SW 1271 (cell line): ENCODE results near the gene CCNL2.
A peak's percentile ranks its signal among the peaks of the same experiment; 100 is the strongest.
"Not testable (repeated sequence)": the region's sequence is repeated elsewhere in the genome, so short reads cannot be mapped to it uniquely, and the experiment has no call there.

ENCODE experiments used
- DNase-seq, 2 experiments: peaks; one replicate each; lab custom pipeline; 2025; lab: John Stamatoyannopoulos, UW

The CCNL2 gene

DNA sequence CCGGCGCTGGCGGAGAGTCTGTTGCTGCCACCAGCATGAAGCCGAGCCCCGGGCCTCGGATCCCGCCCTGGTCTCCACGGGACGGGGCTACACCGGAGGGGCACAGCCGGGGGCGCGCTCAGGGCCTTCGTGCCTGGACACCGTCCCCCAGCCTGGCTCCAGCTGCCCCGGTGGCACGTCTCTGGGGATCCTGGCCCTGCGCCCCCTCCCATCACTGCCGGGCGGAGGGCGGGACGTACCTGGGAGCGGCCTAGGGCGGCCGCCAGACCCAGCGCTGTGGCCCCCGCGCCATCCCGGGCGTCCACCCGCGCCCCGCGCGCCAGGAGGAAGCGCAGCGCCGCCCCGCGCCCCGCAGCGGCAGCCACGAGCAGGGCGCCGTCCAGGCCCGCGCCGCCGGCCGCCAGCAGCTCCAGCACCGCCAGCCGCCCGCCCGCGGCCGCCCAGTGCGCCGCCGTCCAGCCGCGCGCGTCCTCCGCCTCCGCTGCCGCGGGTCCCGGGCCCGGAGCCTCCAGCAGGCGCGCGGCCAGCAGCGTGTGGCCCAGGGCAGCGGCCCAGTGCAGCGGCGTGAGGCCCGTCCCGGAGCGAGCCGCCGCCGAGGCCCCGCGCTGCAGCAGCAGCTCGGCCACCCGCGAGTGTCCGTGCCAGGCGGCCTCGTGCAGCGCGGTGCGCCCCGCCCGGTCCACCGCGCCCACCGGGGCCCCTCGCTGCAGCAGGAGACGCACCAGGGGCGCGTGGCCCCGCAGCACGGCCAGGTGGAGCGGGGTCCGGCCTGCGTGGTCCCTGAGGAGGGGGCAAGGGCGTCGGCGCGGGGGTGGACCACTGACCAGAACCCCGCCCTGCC is 20.9 kb upstream of the CCNL2 start:
- no peak for DNase-seq

DNA sequence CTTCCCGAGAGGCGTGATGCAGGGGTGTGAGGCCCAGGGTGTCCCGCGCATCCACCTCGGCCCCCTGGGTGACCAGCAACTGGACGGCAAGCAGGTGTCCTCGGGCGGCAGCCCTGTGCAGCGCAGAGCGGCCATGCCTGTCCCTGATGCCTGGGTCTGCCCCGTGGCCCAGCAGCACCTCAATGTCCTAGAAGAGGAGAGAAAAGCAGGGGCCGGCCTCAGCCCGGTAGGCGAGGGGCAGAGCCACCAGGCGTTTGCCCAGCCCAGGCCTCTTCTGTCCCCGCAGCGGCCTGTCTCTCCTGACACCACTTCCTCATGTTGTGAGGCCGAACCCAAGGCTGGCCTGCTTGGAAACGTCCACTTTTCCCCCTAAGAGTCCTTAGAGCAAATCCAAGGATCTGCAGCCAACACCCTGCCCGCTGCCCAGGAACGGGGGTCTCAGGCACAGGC is 20.3 kb upstream of the CCNL2 start:
- DNase-seq: no peak

DNA sequence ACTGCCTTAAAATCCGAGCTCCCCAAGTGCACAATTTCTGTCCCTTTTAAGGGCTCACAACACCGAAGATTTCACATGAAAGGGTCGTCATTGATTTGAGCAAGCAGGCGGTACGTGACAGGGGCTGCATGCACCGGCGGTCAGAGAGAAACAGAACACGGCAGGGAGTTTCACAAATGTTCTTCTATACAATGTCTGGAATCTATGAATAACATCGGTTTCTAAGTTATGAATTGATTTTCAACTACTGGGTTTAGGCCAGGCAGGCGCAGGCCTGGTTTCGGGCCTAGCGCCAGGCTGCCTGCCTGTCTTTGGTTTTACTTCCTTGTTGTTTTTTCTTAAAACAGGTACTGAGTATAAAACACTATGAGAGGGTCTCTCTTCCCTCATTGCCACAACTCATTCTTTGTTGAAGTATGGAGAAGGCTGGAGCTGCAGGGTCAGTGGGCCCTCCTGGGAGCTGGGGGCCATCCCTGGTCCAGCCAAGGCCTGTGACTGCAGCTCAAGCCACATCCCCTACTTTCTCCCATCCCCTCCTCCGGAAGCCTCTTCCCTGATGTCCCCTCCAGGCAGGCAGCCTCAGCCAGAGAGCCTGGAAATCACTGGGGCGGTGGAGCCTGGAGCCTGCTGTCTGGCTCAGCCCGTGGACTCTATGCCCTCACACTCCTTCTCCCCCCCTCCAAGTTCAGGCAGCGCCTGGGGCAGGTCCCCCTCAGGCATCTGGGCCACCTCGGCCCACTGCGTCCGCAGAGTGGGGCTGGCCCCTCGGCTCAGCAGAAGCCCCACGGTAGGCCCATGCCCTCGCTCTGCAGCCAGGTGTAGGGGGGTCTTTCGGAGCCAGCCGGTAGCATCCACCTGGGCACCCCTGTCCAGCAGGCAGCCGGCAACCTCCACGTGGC is 19.6 kb upstream of the CCNL2 start:
- no peak for DNase-seq

DNA sequence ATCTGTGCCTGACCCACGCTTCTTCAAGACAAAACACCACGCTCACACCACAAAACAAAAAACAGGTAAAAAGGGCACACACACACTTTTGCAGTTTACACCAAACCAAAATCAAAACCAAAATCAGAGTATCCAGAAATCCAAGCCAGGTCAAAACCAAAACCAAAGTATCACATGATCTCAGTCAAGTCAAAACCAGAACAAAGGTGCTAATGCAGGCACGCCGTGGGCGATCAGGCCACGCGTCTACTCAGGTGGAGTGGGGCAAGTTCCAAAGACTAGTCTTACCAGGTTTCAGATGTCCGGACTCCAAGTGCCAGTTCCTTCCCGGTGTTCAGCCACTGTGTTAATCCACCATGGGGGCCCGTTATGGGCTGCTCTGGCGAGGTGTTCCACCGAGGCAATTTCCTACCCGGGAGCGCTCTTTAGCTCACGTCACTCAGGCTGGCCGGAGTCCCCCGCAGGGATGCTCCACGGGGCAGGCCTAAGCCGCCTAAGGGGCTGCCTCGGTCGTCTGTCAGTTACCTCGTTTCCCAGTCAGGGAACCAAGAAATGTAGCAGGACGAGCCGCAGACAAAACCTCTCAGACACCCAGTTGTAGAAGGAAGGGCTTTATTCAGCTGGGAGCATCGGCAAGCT is 18.8 kb upstream of the CCNL2 start:
- DNase-seq: not testable (repeated sequence)

DNA sequence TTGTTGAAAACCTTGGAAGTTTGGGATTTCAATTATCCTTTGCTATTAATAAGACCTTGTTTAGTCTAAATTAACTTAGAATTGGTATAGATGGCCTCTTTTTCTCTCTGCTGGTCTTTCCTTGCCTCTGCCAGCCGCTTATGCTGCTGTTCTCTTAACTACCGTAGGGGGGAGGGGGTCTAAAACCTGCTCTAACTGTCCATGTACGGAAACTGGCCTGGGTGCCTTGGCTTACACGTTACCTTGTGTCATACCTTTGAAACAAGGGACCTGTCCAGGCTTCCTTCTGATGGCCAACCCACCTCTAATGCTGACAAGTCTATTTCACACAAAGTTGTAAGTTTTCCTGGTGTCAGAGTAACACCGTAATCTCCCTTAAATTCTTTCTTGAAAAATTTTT is 18.3 kb upstream of the CCNL2 start:
- not testable (repeated sequence) for DNase-seq

DNA sequence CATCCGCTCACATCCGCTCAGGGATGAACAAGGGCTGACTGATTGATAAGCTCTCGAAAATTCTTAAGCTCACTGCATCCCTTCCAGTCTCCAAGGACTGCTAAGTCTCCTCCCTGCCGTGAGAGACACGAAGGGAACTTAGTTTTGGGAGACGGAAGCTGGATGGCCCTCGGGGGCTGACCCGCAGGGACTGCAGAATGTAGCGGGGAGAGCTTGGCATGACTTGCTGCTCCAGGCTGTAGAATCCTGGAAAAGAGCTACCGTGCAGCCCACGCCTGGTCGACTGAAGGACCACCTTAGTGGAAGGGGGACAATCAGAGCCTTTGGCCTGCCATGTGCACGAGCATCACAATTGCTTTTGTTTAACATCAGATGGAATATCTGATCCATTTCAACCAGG is 16.6 kb upstream of the CCNL2 start:
- no peak for DNase-seq

DNA sequence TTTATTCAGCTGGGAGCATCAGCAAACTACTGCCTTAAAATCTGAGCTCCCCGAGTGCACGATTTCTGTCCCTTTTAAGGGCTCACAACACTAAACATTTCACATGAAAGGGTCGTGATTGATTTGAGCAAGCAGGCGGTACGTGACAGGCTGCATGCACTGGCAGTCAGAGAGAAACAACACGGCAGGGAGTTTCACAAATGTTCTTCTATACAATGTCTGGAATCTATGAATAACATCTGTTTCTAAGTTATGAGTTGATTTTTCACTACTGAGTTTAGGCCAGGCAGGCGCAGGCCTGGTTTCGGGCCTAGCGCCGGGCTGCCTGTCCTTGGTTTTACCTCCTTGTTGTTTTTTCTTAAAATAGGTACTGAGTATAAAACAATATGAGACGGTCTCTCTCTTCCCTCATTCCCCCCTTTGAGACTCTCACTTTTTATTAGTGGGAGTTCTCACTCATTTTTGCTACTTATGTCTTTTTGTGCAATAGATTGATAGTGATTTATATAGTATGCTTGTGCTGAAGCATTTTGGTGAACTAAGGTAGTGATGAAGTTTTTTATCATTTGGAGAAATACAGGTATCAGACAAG is 13.3 kb upstream of the CCNL2 start:
- not testable (repeated sequence) for DNase-seq

DNA sequence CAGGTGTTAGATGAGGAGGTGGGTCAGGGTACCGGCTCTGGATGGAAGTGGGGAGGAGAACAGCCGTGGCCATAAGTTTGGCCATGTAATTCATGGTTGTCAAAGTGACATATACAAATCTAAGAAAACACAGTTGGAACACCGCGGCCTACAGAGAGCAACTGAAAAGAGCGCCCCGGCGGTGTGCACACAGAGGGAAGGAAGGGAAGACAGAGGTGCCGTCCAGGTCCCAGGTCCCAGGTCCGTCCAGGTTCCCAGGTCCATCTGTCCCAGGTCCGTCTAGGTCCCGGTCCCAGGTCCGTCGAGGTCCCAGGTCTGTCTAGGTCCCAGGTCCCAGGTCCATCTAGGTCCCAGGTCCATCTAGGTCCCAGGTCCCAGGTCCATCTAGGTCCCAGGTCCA is 12.5 kb upstream of the CCNL2 start:
- no peak for DNase-seq

DNA sequence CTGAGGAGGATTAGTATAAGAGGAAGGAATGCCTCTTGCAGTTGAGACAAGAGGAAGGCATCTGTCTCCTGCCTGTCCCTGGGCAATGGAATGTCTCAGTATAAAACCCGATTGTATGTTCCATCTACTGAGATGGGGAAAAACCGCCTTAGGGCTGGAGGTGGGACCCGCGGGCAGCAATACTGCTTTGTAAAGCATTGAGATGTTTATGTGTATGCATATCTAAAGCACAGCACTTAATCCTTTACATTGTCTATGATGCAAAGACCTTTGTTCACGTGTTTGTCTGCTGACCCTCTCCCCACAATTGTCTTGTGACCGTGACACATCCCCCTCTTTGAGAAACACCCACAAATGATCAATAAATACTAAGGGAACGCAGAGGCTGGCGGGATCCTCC is 11.1 kb upstream of the CCNL2 start:
- not testable (repeated sequence) for DNase-seq

DNA sequence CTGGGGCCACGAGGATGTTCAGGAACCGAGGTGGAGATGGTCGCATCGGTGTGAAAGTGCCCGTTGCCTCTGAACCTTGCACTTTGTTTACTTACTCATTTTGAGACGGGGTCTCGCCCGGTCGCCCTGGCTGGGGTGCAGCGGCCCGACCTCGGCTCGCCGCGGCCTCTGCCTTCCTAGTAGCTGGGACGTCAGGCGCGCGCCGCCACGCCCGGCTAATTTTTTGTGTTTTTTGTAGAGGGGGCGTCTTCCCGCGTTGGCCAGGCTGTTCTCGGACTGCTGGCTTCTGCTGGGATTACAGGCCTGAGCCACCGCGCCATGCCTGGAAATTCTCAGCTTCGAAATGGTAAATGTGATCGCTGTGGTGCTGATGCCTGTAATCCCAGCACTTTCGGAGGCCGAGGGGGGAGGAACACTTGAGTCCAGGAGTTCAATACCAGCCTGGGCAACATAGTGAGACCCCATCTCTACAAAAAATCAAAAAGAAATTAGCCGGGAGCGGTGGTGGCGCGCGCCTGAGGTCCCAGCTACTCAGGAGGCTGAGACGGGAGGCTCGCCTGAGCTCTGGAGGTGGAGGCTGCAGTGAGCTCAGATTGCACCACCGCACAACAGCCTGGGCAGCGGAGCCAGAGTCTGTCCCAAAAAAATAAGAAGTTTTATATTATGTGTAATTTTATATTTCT is 8.6 kb upstream of the CCNL2 start:
- peak in 1 of 2 experiments; percentile 17 for DNase-seq

DNA sequence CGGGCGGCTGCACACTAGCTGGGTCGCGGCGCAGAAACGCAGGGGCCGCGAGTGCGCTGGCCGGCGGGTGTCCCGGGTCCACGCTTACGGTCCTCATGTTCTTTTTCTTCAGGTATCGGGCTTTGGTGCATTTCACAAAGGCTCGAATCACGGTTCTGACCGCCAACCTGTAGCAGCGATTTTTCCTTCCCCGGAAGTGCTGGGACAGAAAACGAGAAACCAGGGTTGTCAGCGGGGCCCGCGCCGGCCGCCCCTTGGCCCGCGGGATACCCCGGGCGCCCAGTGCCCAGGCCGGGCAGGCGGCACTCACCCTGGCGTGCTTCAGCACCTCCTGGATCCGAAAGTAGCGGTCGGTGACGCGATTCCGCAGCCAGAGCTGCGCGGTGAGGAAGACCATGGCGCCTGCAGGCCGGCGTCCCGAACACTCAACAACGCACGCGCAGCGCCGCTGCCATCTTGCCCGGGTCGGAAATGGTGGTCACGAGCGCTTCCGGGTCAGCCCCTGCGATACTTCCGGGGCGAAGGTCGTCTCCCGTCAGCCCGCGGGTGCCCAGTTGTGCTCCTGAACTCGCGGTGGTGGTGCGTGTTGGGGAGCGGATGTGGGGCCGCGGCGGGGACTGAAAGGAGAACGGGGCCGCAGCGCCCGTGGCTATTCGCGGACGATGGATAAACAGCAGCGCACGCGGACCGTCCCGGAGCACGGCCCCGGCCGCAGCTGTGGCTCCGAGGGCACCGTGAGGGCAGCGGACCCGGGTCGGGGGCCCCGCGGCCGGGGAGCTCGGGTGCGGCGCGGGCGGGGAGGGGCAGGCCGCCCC is 7.9 kb upstream of the CCNL2 start, which contains the start of gene MRPL20:
Gene MRPL20 (minus strand): TSS at position 473 of the 815 bp plus-strand sequence. CDS start 76 bp downstream, at position 397.
- peak; percentile 63 to 85 for DNase-seq

DNA sequence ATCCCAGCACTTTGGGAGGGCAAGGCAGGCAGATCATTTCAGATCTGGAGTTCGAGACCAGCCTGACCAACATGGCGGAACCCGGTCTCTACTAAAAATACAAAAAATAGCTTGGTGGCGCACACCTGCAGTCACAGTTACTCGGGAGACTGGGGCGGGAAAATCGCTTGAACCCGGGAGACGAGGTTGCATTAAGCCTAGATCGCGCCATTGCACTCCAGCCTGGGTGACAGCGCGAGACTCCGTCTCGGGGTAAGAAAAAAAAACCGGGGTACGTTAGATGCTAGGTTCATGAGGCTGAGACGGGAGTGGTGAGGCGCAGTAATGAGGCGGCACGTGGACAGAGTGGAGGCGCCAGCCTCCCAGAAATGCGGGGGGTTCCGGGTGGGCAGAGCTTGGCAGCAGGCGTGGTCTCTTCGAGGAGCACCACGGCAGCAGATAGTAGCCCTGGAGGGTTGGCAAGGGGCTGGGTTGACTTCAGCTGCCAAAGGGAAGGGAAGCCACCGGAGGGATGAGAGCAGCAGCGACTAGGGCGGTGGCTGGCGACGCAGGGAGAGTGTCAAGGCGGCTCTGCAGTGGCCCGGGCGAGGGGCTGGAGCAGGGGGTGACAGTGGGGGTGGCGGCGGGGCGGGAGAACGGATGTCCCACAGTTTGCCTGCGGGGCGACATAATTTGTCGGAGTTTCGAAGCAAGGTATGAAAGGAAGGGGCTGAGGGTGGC is 7.1 kb upstream of the CCNL2 start:
- DNase-seq: no peak

DNA sequence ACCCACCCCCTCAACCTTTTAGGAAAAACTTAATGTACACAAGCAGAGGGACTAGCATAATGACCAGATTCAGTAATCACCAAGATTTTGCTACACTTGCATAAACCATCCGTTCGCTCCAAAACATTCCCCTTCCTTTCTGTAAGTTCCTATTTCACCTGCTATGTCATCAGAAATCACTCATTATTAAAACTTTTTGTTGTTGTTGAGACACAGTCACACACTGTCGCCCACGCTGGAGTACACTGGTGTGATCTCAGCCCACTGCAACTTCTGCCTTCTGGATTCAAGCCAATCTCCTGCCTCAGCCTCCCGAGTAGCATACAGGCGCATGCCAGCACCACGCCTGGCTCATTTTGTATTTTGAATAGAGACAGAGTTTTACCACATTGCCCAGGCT is 4.5 kb upstream of the CCNL2 start:
- no peak for DNase-seq

DNA sequence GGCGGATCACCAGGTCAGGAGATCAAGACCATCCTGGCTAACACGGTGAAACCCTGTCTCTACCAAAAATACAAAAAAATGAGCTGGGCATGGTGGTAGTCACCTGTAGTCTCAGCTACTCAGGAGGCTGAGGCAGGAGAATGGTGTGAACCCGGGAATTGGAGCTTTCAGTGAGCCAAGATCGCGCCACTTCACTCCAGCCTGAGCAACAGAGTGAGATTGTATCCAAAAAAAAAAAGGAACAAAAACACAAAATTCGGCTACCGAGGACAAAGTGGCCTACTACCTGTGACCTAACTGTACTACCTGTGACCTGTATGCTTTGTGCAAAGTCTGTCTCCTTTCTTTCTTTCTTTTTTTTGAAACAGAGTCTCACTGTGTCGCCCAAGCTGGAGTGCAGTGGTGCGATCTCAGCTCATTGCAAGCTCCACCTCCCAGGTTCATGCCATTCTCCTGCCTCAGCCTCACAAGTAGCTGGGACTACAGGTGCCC is 3.8 kb upstream of the CCNL2 start:
- not testable (repeated sequence) for DNase-seq

DNA sequence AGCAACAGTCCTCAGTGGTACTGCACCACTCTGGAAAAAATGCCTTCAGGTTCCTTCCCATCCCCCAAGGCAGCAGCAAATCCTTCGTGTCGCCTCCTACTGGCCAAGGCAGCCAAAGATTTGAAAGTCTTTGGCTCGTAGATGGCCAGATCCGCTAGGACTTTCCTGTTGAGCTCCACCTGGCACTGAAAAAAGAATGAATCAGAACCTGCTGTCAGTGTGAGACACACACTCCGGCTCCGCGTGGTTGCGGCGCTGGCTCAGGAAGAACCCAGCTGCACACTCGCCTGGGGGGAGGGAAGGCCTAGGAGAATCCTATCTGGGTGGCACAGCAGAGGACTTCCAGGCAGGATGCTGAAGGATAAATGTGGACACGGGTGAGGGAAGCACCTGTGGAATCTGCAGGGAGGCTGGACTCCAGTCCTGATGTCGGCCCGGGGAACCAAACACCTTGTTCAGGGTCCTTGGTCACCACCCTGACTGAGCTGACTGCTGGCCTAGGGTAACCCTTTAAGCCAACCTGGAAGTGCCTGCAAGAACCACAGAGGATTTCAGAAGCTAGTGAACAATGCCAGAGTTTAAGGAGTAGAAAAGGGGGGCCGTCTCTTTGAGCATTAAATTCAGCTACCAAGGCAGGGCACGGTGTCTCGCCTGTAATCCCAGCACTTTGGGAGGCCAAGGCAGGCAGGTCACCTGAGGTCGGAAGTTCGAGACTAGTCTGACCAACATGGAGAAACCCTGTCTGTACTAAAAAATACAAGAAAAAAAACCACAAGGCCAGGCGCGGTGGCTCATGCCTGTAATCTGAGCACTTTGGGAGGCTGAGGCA is 3.2 kb upstream of the CCNL2 start:
- peak in 1 of 2 experiments; percentile 17 for DNase-seq

DNA sequence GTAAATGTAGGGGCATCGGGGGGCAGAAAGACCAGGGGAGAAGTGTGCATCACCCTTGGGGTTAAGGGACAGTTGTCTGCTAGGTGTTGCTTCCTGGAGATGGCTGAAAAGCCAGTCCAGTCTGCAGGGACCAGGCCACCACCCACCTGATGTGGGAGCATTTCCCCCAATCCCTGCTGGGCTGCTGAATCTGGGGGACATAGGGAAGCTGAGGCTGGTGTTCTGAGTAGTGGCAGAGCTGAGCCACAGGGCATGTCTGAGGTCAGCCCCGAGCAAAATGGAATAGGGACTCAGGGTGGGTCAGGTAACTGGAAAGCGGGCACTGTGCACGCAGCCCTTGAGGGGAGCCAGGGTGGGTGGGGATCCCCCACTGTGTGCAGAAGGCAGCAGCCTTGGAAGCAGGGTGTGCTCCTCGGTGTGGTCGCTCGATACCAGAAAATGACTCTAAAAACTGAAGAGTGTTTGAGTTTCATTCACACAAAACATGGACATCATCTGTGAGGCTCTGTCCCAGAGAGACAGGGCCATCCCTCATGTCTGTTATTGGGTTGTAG is 2.4 kb upstream of the CCNL2 start:
- no peak for DNase-seq

DNA sequence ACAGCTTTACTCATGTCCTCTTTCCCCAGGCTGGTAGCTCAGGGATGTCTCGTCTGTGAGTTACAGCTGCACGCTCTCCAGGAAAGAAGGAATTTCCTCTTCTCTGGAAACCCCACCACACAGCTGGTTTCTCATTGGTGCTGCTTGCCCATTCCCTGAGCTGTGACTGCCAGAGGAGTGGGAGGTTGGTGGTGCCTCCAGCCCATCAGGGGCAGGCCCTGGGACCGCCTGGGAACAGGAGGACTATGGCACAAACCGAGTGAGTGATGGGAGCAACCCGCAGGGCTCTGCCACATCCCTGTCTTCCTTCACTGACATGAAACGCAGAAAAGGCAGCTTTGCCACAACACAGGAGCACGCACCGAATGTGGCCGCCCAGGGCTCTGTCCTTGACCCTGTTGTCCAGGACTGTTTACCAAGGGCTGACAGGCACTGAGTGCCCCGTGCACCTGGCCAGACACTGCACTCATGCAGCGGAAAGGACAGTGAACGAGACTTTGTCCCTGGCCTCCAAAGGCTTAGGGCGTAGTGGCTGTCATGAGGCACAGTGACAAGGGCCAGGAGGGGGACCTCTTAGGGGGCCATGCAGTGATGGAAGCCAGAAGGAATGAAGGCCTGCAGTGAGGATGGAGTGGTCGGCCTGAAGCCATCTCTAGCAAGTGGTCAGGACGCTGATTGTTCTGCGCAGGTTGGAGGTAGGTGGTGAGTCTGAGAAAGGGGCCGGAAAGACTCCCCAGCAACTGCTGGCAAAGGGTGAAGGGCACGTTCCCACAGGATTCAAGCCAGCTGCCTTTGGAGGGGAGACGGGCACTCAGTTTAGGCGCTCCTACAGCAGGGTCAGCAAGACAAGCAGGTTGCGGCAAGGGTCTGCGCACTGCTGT is 1.7 kb upstream of the CCNL2 start:
- DNase-seq: no peak
